Measurements from ENCODE around the gene PNKD.
"Not testable (repeated sequence)": the region's sequence is repeated elsewhere in the genome, so short reads cannot be mapped to it uniquely, and the experiment has no call there.

The PNKD gene

GRCh38 chr2:218292048-218293014 lies 22.0 kb downstream of the PNKD start, which contains the start of gene TMBIM1:
Gene TMBIM1 (minus strand): TSS chr2:218292503. CDS start chr2:218282141, 10,362 bp downstream.
- peak; percentile 86 for DNase-seq
- ATAC-seq = peak; percentile 89

- DNase-seq (no peak), ATAC-seq (no peak)
Measured at GRCh38 chr2:218293715-218294429, 23.6 kb downstream of the PNKD start.

GRCh38 chr2:218294430-218295022 lies 24.2 kb downstream of the PNKD start:
- no peak for DNase-seq
- no peak for ATAC-seq

GRCh38 chr2:218295029-218295428 lies 24.7 kb downstream of the PNKD start:
- ATAC-seq = no peak

GRCh38 chr2:218296200-218296599 lies 25.9 kb downstream of the PNKD start:
- DNase-seq = no peak
- no peak for ATAC-seq

More at GRCh38 chr2:218295029-218295428, 24.7 kb downstream of the PNKD start:
- DNase-seq = no peak

GRCh38 chr2:218296847-218297246 lies 26.5 kb downstream of the PNKD start:
- ATAC-seq = no peak
- DNase-seq = no peak

GRCh38 chr2:218298314-218298875 lies 28.1 kb downstream of the PNKD start:
- ATAC-seq (no peak), DNase-seq (no peak)

GRCh38 chr2:218300141-218300540 lies 29.8 kb downstream of the PNKD start:
- DNase-seq (no peak), ATAC-seq (no peak)

GRCh38 chr2:218301176-218301819 lies 31.0 kb downstream of the PNKD start:
- peak; percentile 89 for DNase-seq
- ATAC-seq = peak; percentile 89

GRCh38 chr2:218305383-218305782 lies 35.1 kb downstream of the PNKD start:
- DNase-seq (no peak), ATAC-seq (no peak)

GRCh38 chr2:218306184-218306920 lies 36.0 kb downstream of the PNKD start:
- no peak for ATAC-seq
- no peak for DNase-seq

GRCh38 chr2:218307415-218308090 lies 37.2 kb downstream of the PNKD start:
- DNase-seq (no peak), ATAC-seq (no peak)

- no peak for ATAC-seq
Measured at GRCh38 chr2:218310853-218311540, 40.7 kb downstream of the PNKD start.

GRCh38 chr2:218311541-218312266 lies 41.4 kb downstream of the PNKD start:
- not testable (repeated sequence) for DNase-seq, ATAC-seq

More at GRCh38 chr2:218310853-218311540, 40.7 kb downstream of the PNKD start:
- DNase-seq = no peak

GRCh38 chr2:218312267-218312756 lies 42.0 kb downstream of the PNKD start:
- DNase-seq (no peak), ATAC-seq (no peak)

- DNase-seq (no peak), ATAC-seq (no peak)
Measured at GRCh38 chr2:218313356-218313755, 43.0 kb downstream of the PNKD start.

- ATAC-seq, DNase-seq: not testable (repeated sequence)
Measured at GRCh38 chr2:218314764-218315163, 44.4 kb downstream of the PNKD start.

GRCh38 chr2:218315397-218315796 lies 45.1 kb downstream of the PNKD start:
- DNase-seq = no peak
- ATAC-seq = no peak

- ATAC-seq (no peak), DNase-seq (no peak)
Measured at GRCh38 chr2:218317303-218317630, 46.9 kb downstream of the PNKD start.

Data from stimulated activated naive CD8-positive, alpha-beta T cell treated with anti-CD3 and anti-CD28 coated beads, Interleukin-15, Interleukin-2, amounts not matched to agents 100 U/mL and 50 U/mL, for 24 hours (primary cell).